ENCODE data around the gene PROSER2.

GRCh38 chr10:11869219-11869618 lies 46.1 kb downstream of the PROSER2 start:
- TF ChIP-seq GATA3 (IDR thresholded peaks at IDR 0.05; ENCODE audit: low read depth, low read length) (no peak), GATA2 (IDR thresholded peaks at IDR 0.05; ENCODE audit: low read depth, low read length) (no peak)
